Measurements from ENCODE around the gene AXIN2.

DNA sequence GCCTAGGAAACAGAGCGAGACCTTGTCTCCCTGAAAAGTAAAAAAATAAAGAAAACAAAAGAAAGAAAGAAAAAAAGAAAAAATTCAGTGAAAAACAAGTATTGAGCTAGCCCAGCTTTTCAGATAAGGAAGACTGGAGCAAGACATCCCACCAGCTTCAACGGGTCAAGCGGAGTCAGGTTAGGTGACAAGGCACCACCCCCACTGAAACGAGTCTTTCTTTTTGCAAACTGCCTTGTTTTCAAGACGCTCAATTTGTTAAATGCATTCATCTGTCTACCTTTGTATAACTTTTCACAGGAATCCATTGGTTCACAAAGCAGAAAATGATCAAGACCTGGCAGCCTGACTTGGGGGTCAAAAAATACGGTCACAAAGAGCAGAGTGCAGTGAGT, 10.7 kb upstream of the AXIN2 start:
- TF ChIP-seq, protein P1, sequence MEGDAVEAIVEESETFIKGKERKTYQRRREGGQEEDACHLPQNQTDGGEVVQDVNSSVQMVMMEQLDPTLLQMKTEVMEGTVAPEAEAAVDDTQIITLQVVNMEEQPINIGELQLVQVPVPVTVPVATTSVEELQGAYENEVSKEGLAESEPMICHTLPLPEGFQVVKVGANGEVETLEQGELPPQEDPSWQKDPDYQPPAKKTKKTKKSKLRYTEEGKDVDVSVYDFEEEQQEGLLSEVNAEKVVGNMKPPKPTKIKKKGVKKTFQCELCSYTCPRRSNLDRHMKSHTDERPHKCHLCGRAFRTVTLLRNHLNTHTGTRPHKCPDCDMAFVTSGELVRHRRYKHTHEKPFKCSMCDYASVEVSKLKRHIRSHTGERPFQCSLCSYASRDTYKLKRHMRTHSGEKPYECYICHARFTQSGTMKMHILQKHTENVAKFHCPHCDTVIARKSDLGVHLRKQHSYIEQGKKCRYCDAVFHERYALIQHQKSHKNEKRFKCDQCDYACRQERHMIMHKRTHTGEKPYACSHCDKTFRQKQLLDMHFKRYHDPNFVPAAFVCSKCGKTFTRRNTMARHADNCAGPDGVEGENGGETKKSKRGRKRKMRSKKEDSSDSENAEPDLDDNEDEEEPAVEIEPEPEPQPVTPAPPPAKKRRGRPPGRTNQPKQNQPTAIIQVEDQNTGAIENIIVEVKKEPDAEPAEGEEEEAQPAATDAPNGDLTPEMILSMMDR (IDR thresholded peaks at IDR 0.05) = no peak
- TF ChIP-seq POLR2A (IDR thresholded peaks at IDR 0.05) = no peak
